ENCODE results near the gene TREML4. TPM values are rescaled to one million over a fixed set of nuclear protein-coding genes. Genes with fewer than 3 reads are reported as not detected.

Gene TREML4
- total and polyA plus RNA-seq, 9 of the 15 experiments (the other 6 are each of a cell fraction or from before 2014, with no cell fraction given), result not detected

GRCh38 chr6:41209547-41210320 is 18.4 kb upstream of the TREML4 start (continued):
- TF ChIP-seq NCOR1 (IDR thresholded peaks at IDR 0.05) (no peak), HNRNPUL1 (IDR thresholded peaks at IDR 0.05; ENCODE audit: low read length) (no peak), HDGF (IDR thresholded peaks at IDR 0.05) (no peak), ZNF143 (CRISPR knock-in tag; IDR thresholded peaks at IDR 0.05) (no peak), MTF1 (CRISPR knock-in tag; IDR thresholded peaks at IDR 0.05; ENCODE audit: borderline replicate concordance) (no peak), U2AF2 (optimal IDR thresholded peaks at IDR 0.05; ENCODE audit: low read depth, low read length) (no peak), GATA2 (CRISPR knock-in tag; IDR thresholded peaks at IDR 0.05) (no peak), KHSRP (IDR thresholded peaks at IDR 0.05) (no peak), HNRNPLL (IDR thresholded peaks at IDR 0.05; ENCODE audit: low read depth, low read length, poor library complexity, severe bottlenecking) (no peak)

GRCh38 chr6:41214559-41215238 is 13.4 kb upstream of the TREML4 start:
- intact Hi-C loops (cut with micrococcal nuclease), result no loop called here
- H3K9ac ChIP-seq (ENCODE audit: insufficient read depth in 1 of 2, low read depth in 2 of 2, low read length in 2 of 2), result no peak overlapping the region
- H3K27me3 ChIP-seq (ENCODE audit: control insufficient read depth in 2 of 2, insufficient read depth in 2 of 2, low read length in 2 of 2), result no peaks in the 10 kb centered on the region
- POLR2A ChIA-PET, result no interaction called here
- H2AFZ ChIP-seq (ENCODE audit: low read depth, low read length), result no peak overlapping the region
- DNase-seq (ENCODE audit: extremely low read depth in 1 of 4, low spot score in 3 of 4) (no peak), ATAC-seq (peak; percentile 54; the same call in 2 of the 3 replicates), FAIRE-seq (no peak)
- BruUV-seq (replicated peaks), result no TSS peak
- H3K4me2 ChIP-seq (ENCODE audit: insufficient read depth, low read length), result no peak overlapping the region
- H3K9me1 ChIP-seq (ENCODE audit: control insufficient read depth, insufficient read depth, low read length), result no peaks in the 10 kb centered on the region
- in situ Hi-C loops (cut with MboI), result no loop called here
- H3K79me2 ChIP-seq (ENCODE audit: control insufficient read depth, insufficient read depth, low read length), result no peaks in the 10 kb centered on the region
- CTCF ChIA-PET (ENCODE audit: low intra/inter-chr PET ratio), result no interaction called here
- no peaks in the 10 kb centered on the region for H4K20me1 ChIP-seq (replicated peaks; ENCODE audit: control insufficient read depth, insufficient read depth, low read length)
- no peaks in the 10 kb centered on the region for H3K4me1 ChIP-seq (replicated peaks in 1 of 2; ENCODE audit: control insufficient read depth in 2 of 2, insufficient read depth in 2 of 2, low read length in 2 of 2)
- H3K27ac ChIP-seq (ENCODE audit: extremely low read depth, low read depth, low read length), result no peak overlapping the region
- WGBS (ENCODE audit: insufficient coverage, low coverage, missing lambda C conversion rate), result 3% methylated on average over 9 of the region's 9 CpGs
- H3K4me3 ChIP-seq, result no peak overlapping the region
- H3K9me3 ChIP-seq (replicated peaks; ENCODE audit: control insufficient read depth, insufficient read depth, low read depth, low read length), result peaks cover 8% of the 10 kb centered on the region; the same call in 1 of the 2 replicates
- no peaks in the 10 kb centered on the region for H3K36me3 ChIP-seq (ENCODE audit: control insufficient read depth, insufficient read depth, low read length)
- no peak for TF ChIP-seq ZNF75A (CRISPR knock-in tag; IDR thresholded peaks at IDR 0.05)
- no peak for TF ChIP-seq ZNF395 (CRISPR knock-in tag; IDR thresholded peaks at IDR 0.05)
- no peak for TF ChIP-seq TCF7 (IDR thresholded peaks at IDR 0.05; ENCODE audit: borderline replicate concordance)
- no peak for TF ChIP-seq NFE2L1 (tag; IDR thresholded peaks at IDR 0.05; ENCODE audit: borderline replicate concordance, low read depth)
- no peak for TF ChIP-seq HNRNPLL (IDR thresholded peaks at IDR 0.05; ENCODE audit: low read depth, low read length, poor library complexity, severe bottlenecking)
- no peak for TF ChIP-seq ZNF780A (CRISPR knock-in tag; IDR thresholded peaks at IDR 0.05)
- no peak for TF ChIP-seq DACH1 (IDR thresholded peaks at IDR 0.05; ENCODE audit: partially characterized antibody)
- no peak for TF ChIP-seq ETS2 (tag; IDR thresholded peaks at IDR 0.05; ENCODE audit: borderline replicate concordance, poor library complexity, severe bottlenecking)
- no peak for TF ChIP-seq ZNF133 (CRISPR knock-in tag; IDR thresholded peaks at IDR 0.05)
- TF ChIP-seq ZNF740 (CRISPR knock-in tag; IDR thresholded peaks at IDR 0.05), result no peak
- TF ChIP-seq ZNF740 (tag; IDR thresholded peaks at IDR 0.05), result no peak
